ENCODE results near the gene TRIP13.
"Not testable (repeated sequence)": the region's sequence is repeated elsewhere in the genome, so short reads cannot be mapped to it uniquely, and the experiment has no call there.

TRIP13 gene

DNA sequence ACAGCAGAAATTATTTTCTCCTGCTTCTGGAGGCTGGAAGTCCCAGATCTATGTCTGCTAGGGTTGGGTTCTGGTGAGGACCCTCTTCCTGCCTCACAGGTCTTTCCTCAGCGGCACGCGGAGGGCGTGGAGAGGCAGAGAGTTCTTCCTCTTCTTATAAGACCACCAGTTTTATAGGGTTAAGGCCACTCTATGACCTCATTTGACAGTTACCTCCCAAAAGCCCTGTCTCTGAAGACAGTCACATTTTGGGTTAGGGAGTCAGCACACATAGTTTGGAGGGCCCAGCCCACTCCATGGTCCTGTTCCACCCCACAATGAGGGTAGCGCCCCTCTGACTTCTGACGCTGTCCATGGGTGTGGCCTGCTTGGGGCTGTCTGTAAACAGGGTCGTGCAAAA lies 46.7 kb downstream of the TRIP13 start:
- DNase-seq: no peak

GRCh38 chr5:940741-941140 lies 48.1 kb downstream of the TRIP13 start:
- not testable (repeated sequence) for DNase-seq

DNA sequence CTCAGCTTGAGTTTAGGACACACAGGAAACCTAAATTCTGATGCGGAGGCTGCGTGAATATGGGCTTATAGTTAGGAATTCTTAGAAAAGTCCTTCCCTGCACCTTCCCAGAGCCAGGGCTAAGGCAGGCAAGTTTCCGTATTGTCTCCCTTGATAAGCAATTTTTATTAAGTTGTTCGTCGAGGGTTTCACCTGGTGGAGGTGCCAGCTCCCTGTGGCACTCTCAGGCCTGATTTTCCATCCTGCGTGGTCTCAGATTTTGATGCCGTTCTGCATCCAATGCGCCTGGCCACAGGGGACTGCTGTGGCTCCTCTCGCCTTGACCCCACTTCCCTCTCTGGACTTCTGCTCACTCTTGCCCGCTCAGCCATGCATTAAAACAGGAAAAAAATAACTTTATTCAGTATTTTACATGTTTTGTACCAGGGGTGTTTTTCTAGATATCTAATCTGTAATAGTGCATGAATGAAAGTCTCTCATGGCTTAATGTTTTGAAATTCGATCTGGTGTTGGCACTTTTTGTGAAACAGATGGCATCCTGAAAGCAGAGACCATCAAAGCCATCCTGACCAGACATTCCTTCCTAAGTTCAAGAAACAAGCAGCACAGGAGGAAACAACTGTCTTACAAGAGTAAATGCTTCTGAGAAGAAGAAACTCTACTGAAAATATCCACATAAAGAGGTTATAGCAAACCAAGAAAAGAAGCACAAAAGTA lies 50.7 kb downstream of the TRIP13 start:
- DNase-seq: no peak

DNA sequence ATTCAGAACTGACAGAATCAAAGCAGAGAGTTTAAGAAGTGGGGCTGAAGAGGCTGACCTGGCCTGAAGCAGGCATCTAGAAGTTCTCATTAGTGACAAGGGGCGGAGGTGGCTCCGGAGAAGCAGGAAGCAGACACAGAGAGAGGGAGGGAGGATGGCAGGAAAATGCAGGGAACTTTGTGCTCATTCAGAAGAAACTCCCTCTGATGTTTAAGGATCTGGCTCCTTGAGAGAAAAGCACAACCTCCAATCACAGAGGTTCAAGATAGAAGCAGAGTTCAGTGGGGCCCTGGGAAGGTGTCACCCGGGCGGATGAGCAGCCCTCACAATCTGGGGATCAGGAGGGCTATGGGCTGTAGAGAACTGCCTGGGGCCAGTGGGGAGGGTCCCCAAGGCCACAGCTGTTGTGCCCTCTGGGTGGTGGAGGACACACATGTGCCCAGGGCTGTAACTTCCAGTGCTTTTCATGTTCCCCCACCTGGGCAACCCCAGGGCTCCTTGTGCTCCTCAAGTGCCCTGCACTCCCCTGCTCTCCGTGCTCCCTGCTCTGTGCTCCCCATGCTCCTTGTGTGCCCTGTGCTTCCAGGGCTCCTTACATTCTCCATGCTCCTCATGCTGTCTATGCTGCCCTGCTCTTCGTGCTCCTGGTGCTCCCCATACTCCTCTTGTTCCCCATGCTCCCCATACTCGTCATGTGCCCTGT lies 51.4 kb downstream of the TRIP13 start:
- DNase-seq: no peak

DNA sequence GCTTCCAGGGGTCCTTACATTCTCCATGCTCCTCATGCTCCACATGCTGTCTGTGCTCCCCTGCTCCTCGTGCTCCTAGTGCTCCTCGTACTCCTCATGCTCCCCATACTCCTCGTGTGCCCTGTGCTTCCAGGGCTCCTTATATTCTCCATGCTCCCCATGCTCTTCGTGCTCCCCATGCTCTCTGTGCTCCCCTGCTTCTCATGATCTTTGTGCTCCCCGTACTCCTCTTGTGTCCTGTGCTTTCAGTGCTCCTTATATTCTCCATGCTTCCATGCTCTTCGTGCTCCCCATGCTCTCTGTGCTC lies 51.9 kb downstream of the TRIP13 start:
- DNase-seq: no peak

DNA sequence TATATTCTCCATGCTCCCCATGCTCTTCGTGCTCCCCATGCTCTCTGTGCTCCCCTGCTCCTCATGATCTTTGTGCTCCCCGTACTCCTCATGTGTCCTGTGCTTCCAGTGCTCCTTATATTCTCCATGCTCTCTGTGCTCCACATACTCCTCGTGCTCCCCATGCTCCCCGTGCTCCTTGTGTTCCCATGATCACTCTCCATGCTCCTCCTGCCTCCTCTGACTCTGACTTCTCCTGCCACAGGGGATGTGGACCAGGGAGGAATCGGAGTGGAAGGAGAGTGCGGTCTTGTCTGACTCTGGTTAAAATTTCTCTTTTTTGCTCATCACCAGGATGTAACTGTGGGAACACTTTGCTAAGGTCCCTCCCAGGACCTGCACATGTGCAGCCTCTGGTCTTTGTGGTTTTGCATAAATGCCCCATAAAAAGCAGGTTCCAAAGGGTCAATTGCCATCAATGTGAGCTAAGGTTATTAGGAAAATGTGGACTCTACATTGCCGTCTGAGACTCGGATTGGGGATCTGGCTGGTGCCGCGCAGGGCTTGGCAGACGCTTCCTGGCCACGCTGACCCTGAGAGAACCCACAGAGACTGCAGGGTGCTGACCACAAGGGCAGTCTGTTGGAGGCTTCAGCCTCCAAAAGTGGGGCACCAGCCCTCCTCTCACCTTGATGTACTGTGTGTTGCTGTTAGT lies 52.5 kb downstream of the TRIP13 start:
- DNase-seq: no peak

DNA sequence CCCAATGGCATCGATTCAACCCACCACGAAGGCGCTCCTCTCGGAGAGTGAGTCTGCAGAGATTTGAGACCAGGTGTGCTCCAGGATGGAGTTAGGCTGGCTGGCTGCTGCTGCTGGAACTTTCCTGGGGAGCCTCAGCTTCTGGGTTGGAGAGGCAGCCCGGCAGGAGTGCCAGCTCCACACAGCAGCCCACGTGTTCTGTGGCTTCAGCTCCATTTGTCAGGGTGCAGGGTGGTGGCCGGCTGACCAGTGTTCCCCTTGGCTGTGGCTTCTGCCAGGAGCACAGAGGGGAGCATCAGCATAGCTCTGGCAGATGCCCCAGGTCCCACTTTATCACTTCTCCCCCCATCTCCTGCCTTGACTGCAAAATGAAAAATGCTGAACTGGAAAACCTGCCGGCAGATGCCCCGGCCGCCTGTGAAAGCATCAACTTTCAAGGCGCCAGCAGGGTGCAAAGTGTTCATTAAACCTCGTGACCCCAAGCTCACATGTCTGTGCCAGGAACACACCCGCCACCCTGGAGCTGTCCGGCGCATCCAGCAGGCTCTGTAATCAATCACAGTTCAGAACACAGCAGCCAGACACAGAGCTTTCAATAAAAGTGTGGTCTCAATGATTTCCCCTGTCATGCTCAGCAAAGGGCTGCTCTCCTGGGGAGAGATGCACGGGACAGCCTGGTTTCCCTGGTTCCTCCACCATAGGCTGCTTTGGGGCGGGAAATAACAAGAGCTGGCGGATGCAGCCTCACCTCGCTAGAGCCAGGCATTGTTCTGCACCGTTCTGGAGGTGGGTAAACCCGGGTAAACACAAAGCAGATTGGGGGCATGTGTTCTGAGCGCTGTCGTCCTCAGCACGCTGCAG lies 53.2 kb downstream of the TRIP13 start:
- peak; percentile 75 to 81 for DNase-seq

DNA sequence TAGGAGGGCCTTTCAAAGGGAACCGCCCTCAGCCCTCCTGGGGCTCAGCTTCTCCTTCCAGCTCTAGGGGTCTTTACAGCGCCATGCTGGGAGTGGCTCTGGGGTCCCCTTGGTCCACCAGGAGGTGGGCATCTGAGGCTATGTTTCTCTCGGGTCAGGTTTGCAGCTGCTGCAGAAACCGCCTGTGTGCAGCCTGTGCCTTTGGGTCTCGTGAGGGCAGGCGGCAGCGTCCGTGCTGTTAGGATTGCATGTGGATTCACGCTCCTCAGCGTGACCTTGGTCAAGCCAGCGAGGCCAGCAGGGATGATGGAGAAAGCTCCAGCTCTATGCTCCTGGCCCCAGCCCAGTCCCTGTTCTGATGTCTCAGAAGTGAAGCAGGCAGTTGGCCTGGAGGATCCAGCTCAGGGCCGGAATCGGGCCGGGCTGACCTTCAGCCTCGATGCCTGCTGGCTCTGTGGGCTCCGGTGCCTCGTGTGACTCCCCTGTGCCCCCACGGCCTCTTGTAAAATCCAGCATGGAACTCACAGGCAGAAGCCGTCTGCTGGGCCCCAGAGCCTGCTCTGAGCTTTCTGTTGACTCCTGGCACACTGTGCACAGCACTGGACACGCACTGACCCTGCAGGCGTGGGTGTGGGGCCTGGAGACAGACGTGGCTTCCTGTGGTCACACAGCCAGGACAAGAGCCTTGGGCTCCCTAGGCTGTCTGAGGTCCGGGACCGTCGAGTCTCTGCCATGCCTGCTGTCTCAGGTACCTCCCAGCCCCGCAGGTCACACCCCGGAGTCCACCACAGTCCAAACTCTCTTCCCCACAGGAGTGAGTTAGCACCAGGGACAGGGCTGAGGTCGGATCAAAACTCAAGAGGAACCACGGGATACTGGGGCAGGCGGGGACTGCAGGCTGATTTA lies 54.3 kb downstream of the TRIP13 start:
- DNase-seq: no peak

GRCh38 chr5:947626-948471 lies 55.2 kb downstream of the TRIP13 start:
- DNase-seq: no peak

DNA sequence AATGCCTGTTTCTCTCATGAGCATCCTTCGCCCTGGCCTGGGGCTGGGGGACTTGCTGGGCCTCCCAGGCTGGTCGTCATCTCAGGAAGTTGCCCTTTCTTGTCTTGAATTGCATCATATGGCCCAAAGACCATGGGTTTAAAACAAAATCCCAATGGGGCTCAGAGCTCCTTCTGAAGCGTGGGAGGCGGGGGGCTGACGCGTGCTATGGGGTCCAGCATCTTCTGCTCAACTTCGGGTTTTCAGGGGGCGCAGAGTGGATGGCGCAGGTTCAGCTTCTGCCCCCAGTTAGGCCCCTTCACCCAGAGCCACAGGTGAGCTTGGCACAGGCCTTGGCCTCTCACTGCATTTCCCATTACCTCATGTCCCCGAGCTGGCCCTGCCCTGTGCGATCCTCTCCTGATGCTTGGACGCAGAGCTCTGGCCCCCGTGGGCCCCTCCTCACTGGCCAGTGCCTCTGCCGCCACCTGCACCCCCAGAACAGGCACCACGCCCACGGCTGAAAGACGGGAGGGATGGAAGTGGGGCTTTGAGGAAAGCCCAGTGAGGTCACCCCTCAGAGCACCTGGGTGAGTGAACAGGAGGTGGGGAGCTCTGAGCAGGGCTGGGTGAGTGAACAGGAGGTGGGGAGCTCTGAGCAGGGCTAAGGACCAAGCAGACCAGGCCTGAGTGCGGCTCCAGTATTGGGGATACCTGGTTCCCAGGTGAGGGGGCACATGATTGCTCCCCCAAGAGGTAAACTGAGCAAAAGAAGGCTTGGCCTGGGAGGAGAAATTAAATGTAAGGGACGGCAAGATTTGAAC lies 56.0 kb downstream of the TRIP13 start:
- DNase-seq: no peak

DNA sequence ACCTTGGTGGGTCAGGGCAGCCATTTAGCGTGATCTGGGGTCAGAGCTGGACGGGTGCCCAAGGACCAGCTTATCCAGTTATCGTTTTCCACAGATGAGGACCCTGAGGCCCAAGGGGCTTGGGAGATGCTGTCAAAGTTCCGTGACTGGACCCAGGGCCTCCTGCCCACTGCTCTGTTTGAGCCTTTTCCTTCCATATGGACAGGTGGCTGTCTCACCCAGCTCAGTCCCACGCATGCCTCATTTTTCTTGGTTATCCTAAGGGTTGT lies 56.5 kb downstream of the TRIP13 start:
- DNase-seq: no peak

DNA sequence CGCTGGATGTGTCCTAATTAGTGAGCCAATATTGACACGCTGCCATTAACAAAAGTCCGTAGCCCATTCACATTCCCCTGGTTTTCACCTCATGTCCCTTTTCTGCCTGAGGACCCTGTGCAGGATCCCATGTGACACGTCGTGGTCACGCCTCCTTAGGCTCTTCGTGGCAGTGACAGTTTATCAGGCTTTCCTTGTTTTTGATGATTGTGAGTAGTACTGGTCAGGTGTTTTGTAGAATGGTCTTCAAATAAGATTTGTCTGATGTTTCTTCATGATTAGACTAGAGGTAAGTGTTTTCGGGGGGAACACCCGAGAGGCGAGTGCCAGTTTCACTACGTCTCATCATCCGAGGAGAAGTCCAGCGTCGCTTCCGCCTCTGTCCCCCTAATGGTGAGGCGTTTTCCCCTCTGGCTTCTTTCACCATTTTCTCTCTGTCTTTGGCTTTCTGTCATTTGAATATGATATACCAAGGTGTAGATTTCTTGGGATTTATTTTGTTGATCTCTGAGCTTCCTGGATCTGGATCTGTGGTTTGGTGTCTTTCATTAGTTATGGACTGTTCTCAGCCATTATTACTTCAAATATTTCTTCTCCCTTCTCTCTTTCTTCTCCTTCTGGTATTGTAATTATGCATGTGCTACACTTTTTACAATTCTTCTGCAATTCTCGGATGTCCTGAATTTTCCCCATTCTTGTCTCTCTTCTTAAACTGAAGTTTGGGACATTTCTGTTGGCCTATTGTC lies 57.3 kb downstream of the TRIP13 start:
- DNase-seq: peak in 1 of 2 experiments; percentile 45

DNA sequence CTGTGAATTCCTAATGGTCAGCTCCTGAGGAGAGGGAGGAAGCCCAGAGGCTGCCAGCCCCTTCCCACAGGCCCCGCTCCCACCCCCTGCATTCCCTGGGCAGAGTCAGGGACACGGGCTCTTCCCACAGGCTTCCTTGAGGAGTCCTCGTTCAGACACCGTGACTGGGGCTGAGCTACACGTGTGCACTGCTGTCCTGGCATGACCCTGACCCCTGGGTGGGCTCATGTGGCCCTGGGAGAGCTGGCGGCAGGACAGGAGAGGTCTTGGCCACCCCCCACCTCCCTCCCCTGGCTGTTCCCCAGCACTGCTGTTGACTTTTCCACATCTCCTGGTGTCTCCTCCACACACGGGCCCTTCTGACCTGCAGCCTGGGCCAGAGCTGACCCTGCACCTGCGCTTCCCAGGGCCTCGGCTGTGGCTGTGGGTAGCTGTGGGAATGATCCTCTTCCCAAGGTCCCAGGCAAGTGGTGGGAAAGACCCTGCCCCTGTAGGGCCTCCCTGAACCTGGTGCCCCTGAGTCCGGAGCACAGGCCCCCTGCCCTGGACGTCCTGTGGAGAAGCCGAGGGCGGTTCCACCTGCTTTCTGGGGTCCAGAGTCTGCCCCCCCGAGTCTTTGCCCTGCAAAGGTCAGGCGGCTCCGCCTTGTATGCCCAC lies 59.4 kb downstream of the TRIP13 start:
- DNase-seq: no peak

DNA sequence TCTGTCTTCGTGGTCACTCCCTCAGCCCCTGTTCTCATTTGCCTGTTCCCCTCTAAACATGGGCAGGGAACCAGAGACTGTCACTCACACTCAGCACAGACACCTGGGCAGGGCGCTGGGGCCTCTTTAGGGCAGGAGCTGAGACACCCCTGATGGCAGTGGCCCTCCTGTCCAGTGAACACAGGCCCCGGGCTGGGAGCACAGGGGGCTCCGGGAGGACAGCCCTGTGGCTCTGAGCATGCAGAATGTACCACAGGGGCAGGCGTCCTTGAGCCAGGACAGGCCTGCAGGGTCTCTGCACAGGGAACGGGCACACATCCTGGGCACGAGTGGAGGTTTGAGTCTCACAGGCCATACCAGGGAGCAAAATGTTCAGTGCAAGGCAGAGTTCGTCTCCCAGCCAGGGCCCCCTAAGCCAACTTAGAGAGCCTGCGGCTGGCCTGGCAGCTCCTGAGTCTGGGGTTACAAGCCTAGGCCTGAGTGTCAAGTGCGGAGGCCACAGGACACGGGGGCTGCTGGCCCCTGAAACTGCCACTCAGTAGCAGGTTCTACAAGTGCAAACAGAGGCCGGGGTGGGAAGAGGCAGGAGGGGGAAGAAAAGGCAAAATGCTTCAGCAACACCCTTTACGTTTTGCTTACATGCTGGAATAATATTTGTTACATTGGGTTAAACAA lies 60.0 kb downstream of the TRIP13 start:
- DNase-seq: no peak

DNA sequence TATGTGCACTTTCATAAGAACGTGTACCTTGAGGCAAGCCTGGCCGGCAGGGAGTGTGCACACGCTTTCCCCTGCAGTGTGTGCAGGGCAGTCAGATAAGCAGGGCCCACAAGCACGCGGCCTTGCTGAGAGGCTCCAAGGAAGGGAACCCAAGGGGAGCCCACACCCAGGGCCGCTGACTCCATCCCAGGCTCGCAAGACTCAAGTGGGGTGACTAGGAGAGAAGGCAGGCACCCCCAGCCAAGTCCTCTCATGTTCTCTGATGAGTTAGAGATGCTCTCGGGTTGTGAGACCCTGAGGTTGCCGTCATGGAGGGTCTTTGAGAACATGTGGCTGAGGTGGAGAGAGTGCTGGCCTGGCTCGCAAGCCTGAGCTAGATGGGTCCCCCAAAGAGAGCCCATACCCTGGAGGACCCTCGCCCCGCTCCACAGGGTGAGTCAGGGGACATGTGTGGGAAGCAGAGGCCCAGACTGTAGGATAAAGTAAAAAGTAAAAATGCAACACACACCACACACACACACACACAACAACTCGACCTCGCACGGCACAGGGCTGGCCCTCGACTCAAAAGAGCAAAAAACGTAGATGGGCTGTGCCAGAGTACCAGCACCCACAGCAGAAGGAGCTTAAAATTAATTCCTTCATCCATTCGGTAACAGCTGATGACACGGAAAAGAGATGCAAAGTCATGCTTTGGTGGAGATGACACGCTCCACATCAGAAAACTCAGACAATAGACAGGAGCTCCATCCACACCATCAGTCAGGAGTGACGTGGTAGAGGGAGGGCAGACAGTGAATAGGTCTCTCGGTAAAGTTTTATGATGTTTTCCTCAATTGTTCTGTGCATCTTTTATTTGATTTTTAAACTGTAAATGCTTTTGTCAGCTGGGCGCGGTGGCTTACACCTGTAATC lies 61.1 kb downstream of the TRIP13 start:
- DNase-seq: no peak

DNA sequence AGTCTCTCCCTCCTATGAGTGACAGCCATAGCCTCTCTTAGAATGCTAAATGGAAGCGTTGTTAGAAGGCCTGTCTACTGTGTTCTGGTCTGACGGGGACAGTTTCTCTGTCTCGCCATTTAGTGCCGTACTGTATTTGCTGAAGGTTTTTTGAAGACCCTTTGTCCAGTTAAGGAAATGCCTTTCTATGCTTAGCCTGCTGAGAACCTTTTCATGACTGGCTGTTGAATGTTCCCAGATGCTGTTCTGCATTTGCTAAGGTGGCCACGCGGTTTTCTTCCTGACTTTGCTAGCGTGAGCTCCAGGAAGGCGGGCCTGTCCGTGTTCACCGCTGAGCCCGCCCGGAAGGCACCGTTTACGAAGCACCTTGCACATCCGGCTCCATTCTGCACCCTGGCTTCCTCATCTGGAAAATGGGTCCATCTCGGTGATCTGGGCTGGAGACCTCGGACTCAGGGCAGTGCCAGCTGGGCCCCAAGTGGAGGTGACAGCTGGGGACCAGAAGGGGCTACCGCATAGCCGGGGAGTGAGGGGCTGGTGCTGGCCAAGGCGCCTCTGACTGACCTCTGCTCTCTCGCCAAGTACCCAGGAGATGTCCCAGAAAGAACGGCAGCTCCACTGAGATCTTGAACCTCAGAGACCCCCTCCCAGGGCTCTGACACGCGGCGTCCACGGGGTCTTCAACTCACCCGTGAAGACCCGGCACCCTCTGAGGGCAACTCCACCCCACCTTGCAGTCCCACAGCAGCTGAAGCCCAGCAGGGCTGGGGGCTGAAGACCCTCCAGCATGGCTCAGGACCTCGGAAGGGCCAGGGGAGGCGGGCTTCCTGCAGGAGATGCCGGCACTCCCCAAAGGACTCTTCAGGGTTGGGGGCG lies 63.4 kb downstream of the TRIP13 start:
- no peak for DNase-seq
